GM12872 (cell line): Measurements from ENCODE around the gene CYTH1.

Source experiments
- CTCF ChIP-seq: IDR thresholded peaks from 3 replicates; pipeline ENCODE4 v1.5.1; 2011; ENCODE audit warnings: low read depth, mild to moderate bottlenecking, low read length, moderate library complexity; ENCODE audit not compliant: insufficient read depth

CYTH1 gene

GRCh38 chr17:78785663-78786057 is 3.6 kb upstream of the CYTH1 start:
- no peak for TF ChIP-seq CTCF

- TF ChIP-seq CTCF = no peak
These were observed 3.1 kb upstream of the CYTH1 start for GRCh38 chr17:78785011-78785662.

GRCh38 chr17:78784352-78784751 is 2.3 kb upstream of the CYTH1 start:
- TF ChIP-seq CTCF = no peak

GRCh38 chr17:78783711-78784324 is 1.7 kb upstream of the CYTH1 start:
- no peak for TF ChIP-seq CTCF

- no peak for TF ChIP-seq CTCF
These were observed 775 bp downstream of the CYTH1 start for GRCh38 chr17:78781104-78781892.

- no peak for TF ChIP-seq CTCF
These were observed 1.7 kb downstream of the CYTH1 start for GRCh38 chr17:78780335-78780734.

GRCh38 chr17:78779850-78780249 is 2.2 kb downstream of the CYTH1 start:
- 0 out of 3 replicates have a peak, but pooled peaks have one; percentile 6 for TF ChIP-seq CTCF
